ENCODE measurements around the gene CD4.
A peak's percentile ranks its signal among the peaks of the same experiment; 100 is the strongest.

The CD4 gene

GRCh38 chr12:6813363-6813762 lies 24.0 kb downstream of the CD4 start:
- no peak for DNase-seq (ENCODE audit: low read depth, low spot score)

- DNase-seq (ENCODE audit: low read depth, low spot score): no peak
Measured at GRCh38 chr12:6816598-6816997, 27.3 kb downstream of the CD4 start.

- DNase-seq (ENCODE audit: low read depth, low spot score): no peak
Measured at GRCh38 chr12:6817098-6817497, 27.8 kb downstream of the CD4 start.

- no peak for DNase-seq (ENCODE audit: low read depth, low spot score)
Measured at GRCh38 chr12:6817662-6818157, 28.4 kb downstream of the CD4 start.

- no peak for DNase-seq (ENCODE audit: low read depth, low spot score)
Measured at GRCh38 chr12:6818222-6818621, 28.9 kb downstream of the CD4 start.

- DNase-seq (ENCODE audit: low read depth, low spot score): no peak
Measured at GRCh38 chr12:6818645-6819044, 29.3 kb downstream of the CD4 start.

- no peak for DNase-seq (ENCODE audit: low read depth, low spot score)
Measured at GRCh38 chr12:6819106-6820030, 30.0 kb downstream of the CD4 start.

- no peak for DNase-seq (ENCODE audit: low read depth, low spot score)
Measured at GRCh38 chr12:6820166-6820565, 30.8 kb downstream of the CD4 start.

GRCh38 chr12:6821591-6822425 lies 32.5 kb downstream of the CD4 start, which contains the start of gene GPR162:
Gene GPR162, plus strand, starts transcription at chr12:6821821. Its CDS starts 2,078 bp downstream, at chr12:6823899.
- no peak for DNase-seq (ENCODE audit: low read depth, low spot score)

GRCh38 chr12:6822426-6823135 lies 33.3 kb downstream of the CD4 start:
- DNase-seq (ENCODE audit: low read depth, low spot score): no peak

GRCh38 chr12:6823182-6824084 lies 34.1 kb downstream of the CD4 start:
- DNase-seq (ENCODE audit: low read depth, low spot score): no peak

- no peak for DNase-seq (ENCODE audit: low read depth, low spot score)
Measured at GRCh38 chr12:6824085-6824775, 34.9 kb downstream of the CD4 start.

GRCh38 chr12:6824901-6825381 lies 35.6 kb downstream of the CD4 start:
- DNase-seq (ENCODE audit: low read depth, low spot score): no peak

- peak; percentile 66 for DNase-seq (ENCODE audit: low read depth, low spot score)
Measured at GRCh38 chr12:6825398-6826124, 36.2 kb downstream of the CD4 start.

- DNase-seq (ENCODE audit: low read depth, low spot score): no peak
Measured at GRCh38 chr12:6826125-6826733, 36.9 kb downstream of the CD4 start.

- no peak for DNase-seq (ENCODE audit: low read depth, low spot score)
Measured at GRCh38 chr12:6826734-6827436, 37.6 kb downstream of the CD4 start.

GRCh38 chr12:6827437-6827911 lies 38.1 kb downstream of the CD4 start:
- DNase-seq (ENCODE audit: low read depth, low spot score): peak; percentile 26
